Measurements from ENCODE around the gene GDF9. TPM values are rescaled to one million over a fixed set of nuclear protein-coding genes. Genes with fewer than 3 reads are reported as not detected.
A peak's percentile ranks its signal among the peaks of the same experiment; 100 is the strongest.

GDF9 gene
- total RNA-seq, 1 donor from 2014 or later = 0.26 TPM

DNA sequence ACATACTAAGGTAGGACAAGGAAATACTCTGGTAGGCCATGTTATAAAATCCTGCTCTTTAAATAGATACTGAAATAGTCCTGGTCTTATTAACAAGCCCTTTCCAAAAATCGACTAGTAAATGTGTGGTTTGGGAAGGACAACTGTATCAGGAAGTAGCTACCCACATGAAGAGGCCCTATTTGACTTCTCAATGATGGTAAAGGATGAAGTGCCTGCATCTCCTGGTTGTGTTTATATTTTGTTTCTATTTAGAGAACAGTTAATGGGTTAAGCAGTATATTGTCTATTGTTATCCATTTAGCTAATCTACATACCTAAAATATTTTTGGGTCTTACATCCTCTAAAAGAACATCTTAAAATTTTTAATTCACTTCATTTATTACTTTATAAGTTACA is 12.5 kb downstream of the GDF9 start:
- TF ChIP-seq CTCF (IDR thresholded peaks at IDR 0.05; ENCODE audit: insufficient read depth, low read length, severe bottlenecking) = no peak
- DNase-seq (ENCODE audit: low read depth) (no peak), FAIRE-seq (no peak)
- H3K4me3 ChIP-seq (ENCODE audit: low read depth, low read length) = no peak overlapping the region
- H3K36me3 ChIP-seq (ENCODE audit: control insufficient read depth, insufficient read depth, low read length) = no peaks in the 10 kb centered on the region
- no peaks in the 10 kb centered on the region for H3K27me3 ChIP-seq (ENCODE audit: control insufficient read depth, insufficient read depth, low read length)

GRCh38 chr5:132853323-132853722 is 12.9 kb downstream of the GDF9 start:
- no peak overlapping the region for H3K4me3 ChIP-seq (ENCODE audit: low read depth, low read length)
- H3K36me3 ChIP-seq (ENCODE audit: control insufficient read depth, insufficient read depth, low read length) = no peaks in the 10 kb centered on the region
- no peak for TF ChIP-seq CTCF (IDR thresholded peaks at IDR 0.05; ENCODE audit: insufficient read depth, low read length, severe bottlenecking)
- no peaks in the 10 kb centered on the region for H3K27me3 ChIP-seq (ENCODE audit: control insufficient read depth, insufficient read depth, low read length)
- DNase-seq (ENCODE audit: low read depth) (no peak), FAIRE-seq (no peak)

- FAIRE-seq = no peak
Observed at GRCh38 chr5:132850066-132850465, 16.2 kb downstream of the GDF9 start.

DNA sequence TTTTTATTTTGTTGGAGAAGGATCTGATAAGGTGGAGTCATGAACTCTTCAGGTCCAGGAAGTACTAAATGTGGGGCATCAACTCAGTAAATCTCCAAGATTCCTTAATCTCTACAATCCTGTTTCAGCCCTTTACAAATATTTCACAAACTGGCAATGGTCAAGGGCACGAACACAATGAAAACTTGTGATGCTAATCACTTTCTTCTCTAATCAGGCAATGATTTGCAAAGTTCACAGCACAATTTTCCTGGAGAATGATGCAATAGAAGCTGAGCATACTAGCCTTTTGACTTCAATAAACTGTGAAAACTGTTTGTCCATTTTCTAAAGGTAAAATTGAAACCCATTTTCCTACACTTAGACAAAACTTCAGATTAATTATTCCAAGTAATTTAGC is 16.9 kb downstream of the GDF9 start:
- no peak for TF ChIP-seq CTCF (IDR thresholded peaks at IDR 0.05; ENCODE audit: insufficient read depth, low read length, severe bottlenecking)
- Histone ChIP-seq H3K4me3 (ENCODE audit: low read depth, low read length) (no peak overlapping the region), H3K36me3 (ENCODE audit: control insufficient read depth, insufficient read depth, low read length) (no peaks in the 10 kb centered on the region), H3K27me3 (ENCODE audit: control insufficient read depth, insufficient read depth, low read length) (no peaks in the 10 kb centered on the region)
- FAIRE-seq (no peak), DNase-seq (ENCODE audit: low read depth) (no peak)

More at GRCh38 chr5:132850066-132850465, 16.2 kb downstream of the GDF9 start:
- H3K36me3 ChIP-seq (ENCODE audit: control insufficient read depth, insufficient read depth, low read length) = no peaks in the 10 kb centered on the region
- no peaks in the 10 kb centered on the region for H3K27me3 ChIP-seq (ENCODE audit: control insufficient read depth, insufficient read depth, low read length)
- TF ChIP-seq CTCF (IDR thresholded peaks at IDR 0.05; ENCODE audit: insufficient read depth, low read length, severe bottlenecking) = no peak
- H3K4me3 ChIP-seq (ENCODE audit: low read depth, low read length) = no peak overlapping the region
- DNase-seq (ENCODE audit: low read depth) = peak; percentile 22

GRCh38 chr5:132848270-132848669 is 18.0 kb downstream of the GDF9 start:
- Histone ChIP-seq H3K36me3 (ENCODE audit: control insufficient read depth, insufficient read depth, low read length) (no peaks in the 10 kb centered on the region), H3K4me3 (ENCODE audit: low read depth, low read length) (no peak overlapping the region), H3K27me3 (ENCODE audit: control insufficient read depth, insufficient read depth, low read length) (no peaks in the 10 kb centered on the region)
- DNase-seq (ENCODE audit: low read depth) (no peak), FAIRE-seq (no peak)
- no peak for TF ChIP-seq CTCF (IDR thresholded peaks at IDR 0.05; ENCODE audit: insufficient read depth, low read length, severe bottlenecking)

- FAIRE-seq = no peak
- H3K36me3 ChIP-seq (ENCODE audit: control insufficient read depth, insufficient read depth, low read length) = no peaks in the 10 kb centered on the region
- H3K4me3 ChIP-seq (ENCODE audit: low read depth, low read length) = no peak overlapping the region
- H3K27me3 ChIP-seq (ENCODE audit: control insufficient read depth, insufficient read depth, low read length) = no peaks in the 10 kb centered on the region
- TF ChIP-seq CTCF (IDR thresholded peaks at IDR 0.05; ENCODE audit: insufficient read depth, low read length, severe bottlenecking) = no peak
- peak; percentile 64 for DNase-seq (ENCODE audit: low read depth)
Observed at GRCh38 chr5:132841305-132841704, 25.0 kb downstream of the GDF9 start.
